ENCODE measurements around the gene SMIM28. TPM values are rescaled to one million over a fixed set of nuclear protein-coding genes. Genes with fewer than 3 reads are reported as not detected.
A peak's percentile ranks its signal among the peaks of the same experiment; 100 is the strongest.
"Not testable (repeated sequence)": the region's sequence is repeated elsewhere in the genome, so short reads cannot be mapped to it uniquely, and the experiment has no call there.

SMIM28 gene
- total RNA-seq, 2 experiments from 2014 or later: not detected

GRCh38 chr6:138422861-138423260 is 45.2 kb downstream of the SMIM28 start:
- H3K27ac Mint-ChIP-seq: no peak overlapping the region

GRCh38 chr6:138424004-138424904 is 46.5 kb downstream of the SMIM28 start:
- no peak overlapping the region for H3K4me3 Mint-ChIP-seq
- no peak for DNase-seq
- no peaks in the 10 kb centered on the region for H3K36me3 Mint-ChIP-seq (ENCODE audit: low read depth)
- CTCF ChIA-PET: interaction anchor here (1.4 to 4.6 kb wide), 2 partner anchors 84 to 97 kb away, joined by 3 to 38 read pairs; no protein-coding TSS in a partner anchor
- no peaks in the 10 kb centered on the region for H3K27me3 Mint-ChIP-seq
- peaks cover 6% of the 10 kb centered on the region for H3K4me1 Mint-ChIP-seq
- ATAC-seq: no peak
- no peak overlapping the region for H3K27ac Mint-ChIP-seq
- intact Hi-C loops (cut with DNase I, micrococcal nuclease): loop anchor here in 1 of 2 experiments (5.0 kb wide), 1 partner anchor 307 kb away; no protein-coding TSS in a partner anchor
- H3K9me3 Mint-ChIP-seq (ENCODE audit: low read depth): no peaks in the 10 kb centered on the region
- POLR2A ChIA-PET: no interaction called here

More at GRCh38 chr6:138422861-138423260, 45.2 kb downstream of the SMIM28 start:
- ATAC-seq (no peak), DNase-seq (no peak)
- H3K36me3 Mint-ChIP-seq (ENCODE audit: low read depth): peaks cover 6% of the 10 kb centered on the region
- H3K27me3 Mint-ChIP-seq: no peaks in the 10 kb centered on the region
- ChIA-PET POLR2A (no interaction called here), CTCF (interaction anchor here (0.6 to 1.4 kb wide), 4 partner anchors 48 to 310 kb away, joined by 3 to 4 read pairs (median 4); no protein-coding TSS in a partner anchor)
- intact Hi-C loops (cut with DNase I, micrococcal nuclease): loop anchor here in 1 of 2 experiments (5.0 kb wide), 1 partner anchor 306 kb away; no protein-coding TSS in a partner anchor
- no peaks in the 10 kb centered on the region for H3K9me3 Mint-ChIP-seq (ENCODE audit: low read depth)
- H3K4me3 Mint-ChIP-seq: no peak overlapping the region
- H3K4me1 Mint-ChIP-seq: peaks cover 11% of the 10 kb centered on the region

- intact Hi-C loops (cut with DNase I, micrococcal nuclease): loop anchor here (5.0 kb wide), 2 partner anchors 267 to 347 kb away; partner anchors contain the start of gene CCDC28A (in 1 of the 2)
- POLR2A ChIA-PET: interaction anchor here (0.6 kb wide), 1 partner anchor 101 kb away, joined by 7 read pairs; no protein-coding TSS in a partner anchor
- not testable (repeated sequence) for DNase-seq; H3K4me1 Mint-ChIP-seq; H3K9me3 Mint-ChIP-seq (ENCODE audit: low read depth); ATAC-seq; H3K36me3 Mint-ChIP-seq (ENCODE audit: low read depth); H3K4me3 Mint-ChIP-seq; H3K27ac Mint-ChIP-seq; H3K27me3 Mint-ChIP-seq
- CTCF ChIA-PET: interaction anchor here (0.6 to 4.6 kb wide), 4 partner anchors 83 to 341 kb away, joined by 3 to 38 read pairs (median 4); no protein-coding TSS in a partner anchor
Observed at GRCh38 chr6:138425256-138425655, 47.6 kb downstream of the SMIM28 start.

GRCh38 chr6:138426500-138427123 is 48.9 kb downstream of the SMIM28 start:
- Mint-ChIP-seq H3K4me1 (peaks cover 6% of the 10 kb centered on the region), H3K27ac (no peak overlapping the region), H3K36me3 (ENCODE audit: low read depth) (no peaks in the 10 kb centered on the region), H3K27me3 (no peaks in the 10 kb centered on the region), H3K9me3 (ENCODE audit: low read depth) (no peaks in the 10 kb centered on the region), H3K4me3 (no peak overlapping the region)
- intact Hi-C loops (cut with DNase I, micrococcal nuclease): loop anchor here (5.0 kb wide), 2 partner anchors 266 to 346 kb away; partner anchors contain the start of gene CCDC28A (in 1 of the 2)
- DNase-seq (no peak), ATAC-seq (no peak)
- POLR2A ChIA-PET: no interaction called here
- CTCF ChIA-PET: interaction anchor here (0.6 to 4.6 kb wide), 11 partner anchors 10 to 479 kb away, joined by 3 to 38 read pairs (median 4); no protein-coding TSS in a partner anchor

- H3K9me3 Mint-ChIP-seq (ENCODE audit: low read depth): no peaks in the 10 kb centered on the region
- ATAC-seq: no peak
- intact Hi-C loops (cut with DNase I, micrococcal nuclease): loop anchor here (2.0 to 5.0 kb wide), 4 partner anchors 81 to 345 kb away; partner anchors contain the start of gene CCDC28A (in 1 of the 2)
- H3K4me1 Mint-ChIP-seq: peaks cover 6% of the 10 kb centered on the region
- no peaks in the 10 kb centered on the region for H3K36me3 Mint-ChIP-seq (ENCODE audit: low read depth)
- DNase-seq: no peak
- H3K27me3 Mint-ChIP-seq: no peaks in the 10 kb centered on the region
- POLR2A ChIA-PET: no interaction called here
- CTCF ChIA-PET: interaction anchor here (0.6 to 4.6 kb wide), 11 partner anchors 9 to 388 kb away, joined by 3 to 38 read pairs (median 4); partner anchors contain the start of gene NHSL1
- no peak overlapping the region for H3K27ac Mint-ChIP-seq
- H3K4me3 Mint-ChIP-seq: no peak overlapping the region
Observed at GRCh38 chr6:138427701-138428100, 50.0 kb downstream of the SMIM28 start.

GRCh38 chr6:138428944-138429598 is 51.4 kb downstream of the SMIM28 start:
- CTCF ChIA-PET: interaction anchor here (0.6 to 4.6 kb wide), 20 partner anchors 8 to 336 kb away, joined by 3 to 38 read pairs (median 4); no protein-coding TSS in a partner anchor
- Mint-ChIP-seq H3K27ac (no peak overlapping the region), H3K27me3 (no peaks in the 10 kb centered on the region), H3K4me3 (no peak overlapping the region), H3K4me1 (no peaks in the 10 kb centered on the region), H3K9me3 (ENCODE audit: low read depth) (no peaks in the 10 kb centered on the region), H3K36me3 (ENCODE audit: low read depth) (no peaks in the 10 kb centered on the region)
- intact Hi-C loops (cut with DNase I, micrococcal nuclease): loop anchor here (1.0 to 5.0 kb wide), 8 partner anchors 80 to 343 kb away; partner anchors contain the start of gene CCDC28A (in 1 of the 2)
- DNase-seq (no peak), ATAC-seq (peak; percentile 39)
- POLR2A ChIA-PET: no interaction called here

- no peak for ATAC-seq
- Mint-ChIP-seq H3K9me3 (ENCODE audit: low read depth) (no peaks in the 10 kb centered on the region), H3K27ac (no peak overlapping the region), H3K4me3 (no peak overlapping the region), H3K36me3 (ENCODE audit: low read depth) (no peaks in the 10 kb centered on the region), H3K4me1 (no peaks in the 10 kb centered on the region), H3K27me3 (no peaks in the 10 kb centered on the region)
- ChIA-PET POLR2A (no interaction called here), CTCF (interaction anchor here (0.7 to 3.2 kb wide), 13 partner anchors 9 to 336 kb away, joined by 3 to 18 read pairs (median 4); no protein-coding TSS in a partner anchor)
- no peak for DNase-seq
- intact Hi-C loops (cut with DNase I, micrococcal nuclease): loop anchor here (1.0 to 5.0 kb wide), 8 partner anchors 79 to 343 kb away; partner anchors contain the start of gene CCDC28A (in 1 of the 2)
Observed at GRCh38 chr6:138429761-138430160, 52.1 kb downstream of the SMIM28 start.

GRCh38 chr6:138430361-138431145 is 52.8 kb downstream of the SMIM28 start:
- intact Hi-C loops (cut with DNase I, micrococcal nuclease): no loop called here
- CTCF ChIA-PET: interaction anchor here (1.1 to 3.2 kb wide), 7 partner anchors 10 to 335 kb away, joined by 3 to 18 read pairs (median 5); no protein-coding TSS in a partner anchor
- DNase-seq (no peak), ATAC-seq (no peak)
- Mint-ChIP-seq H3K36me3 (ENCODE audit: low read depth) (no peaks in the 10 kb centered on the region), H3K27ac (no peak overlapping the region), H3K4me3 (no peak overlapping the region), H3K27me3 (no peaks in the 10 kb centered on the region), H3K4me1 (no peaks in the 10 kb centered on the region), H3K9me3 (ENCODE audit: low read depth) (no peaks in the 10 kb centered on the region)
- POLR2A ChIA-PET: no interaction called here

GRCh38 chr6:138431256-138432062 is 53.8 kb downstream of the SMIM28 start:
- Mint-ChIP-seq H3K9me3 (ENCODE audit: low read depth) (no peaks in the 10 kb centered on the region), H3K4me1 (no peaks in the 10 kb centered on the region)

More at GRCh38 chr6:138431256-138432062, 53.8 kb downstream of the SMIM28 start:
- ChIA-PET CTCF (interaction anchor here (2.2 to 3.2 kb wide), 2 partner anchors 79 to 86 kb away, joined by 16 to 18 read pairs; no protein-coding TSS in a partner anchor), POLR2A (no interaction called here)
- Mint-ChIP-seq H3K27me3 (no peaks in the 10 kb centered on the region), H3K4me3 (no peak overlapping the region), H3K36me3 (ENCODE audit: low read depth) (no peaks in the 10 kb centered on the region), H3K27ac (no peak overlapping the region)
- intact Hi-C loops (cut with DNase I, micrococcal nuclease): no loop called here
- no peak for ATAC-seq
- DNase-seq: no peak
